Brain microvascular endothelial cell (primary cell): ENCODE data around the gene ZNF786.
"Not testable (repeated sequence)": the region's sequence is repeated elsewhere in the genome, so short reads cannot be mapped to it uniquely, and the experiment has no call there.

Source experiments
- DNase-seq: peaks from one replicate; pipeline ENCODE4 v3.0.0-alpha.2; 2020
- H3K27ac ChIP-seq: fragments of 250-450 bp; sonication (Bioruptor Pico); 2 replicates; pipeline ENCODE4 v1.5.1; 2020; ENCODE audit warnings: mild to moderate bottlenecking, moderate library complexity
- H3K27me3 ChIP-seq: fragments of 250-450 bp; sonication (Bioruptor Pico); replicated peaks from 2 replicates; pipeline ENCODE4 v1.5.1; 2020; ENCODE audit warnings: mild to moderate bottlenecking
- H3K36me3 ChIP-seq: fragments of 250-450 bp; sonication (Bioruptor Pico); replicated peaks from 2 replicates; pipeline ENCODE4 v1.5.1; 2020; ENCODE audit warnings: mild to moderate bottlenecking
- H3K4me3 ChIP-seq: 2 replicates; pipeline ENCODE4 v1.5.1; 2011; ENCODE audit warnings: low read depth, mild to moderate bottlenecking, control low read depth, low read length, moderate library complexity
- in situ Hi-C: cut with HindIII; loops from 2 replicates; pipeline ENCODE4 v1.10.0; 2017; ENCODE audit warnings: low sequenced_read_pairs, low pct_ligation_motif_present
- TF ChIP-seq, protein P1 (sequence below): IDR thresholded peaks from 2 replicates; pipeline ENCODE4 v1.5.1; 2011; ENCODE audit warnings: low read depth, mild to moderate bottlenecking, moderate library complexity, low read length, control low read depth, inconsistent platforms; ENCODE audit errors: missing control alignments

The ZNF786 gene

GRCh38 chr7:149067869-149068268 lies 22.6 kb downstream of the ZNF786 start:
- no peak for DNase-seq
- no peak overlapping the region for H3K4me3 ChIP-seq
- TF ChIP-seq, protein P1, sequence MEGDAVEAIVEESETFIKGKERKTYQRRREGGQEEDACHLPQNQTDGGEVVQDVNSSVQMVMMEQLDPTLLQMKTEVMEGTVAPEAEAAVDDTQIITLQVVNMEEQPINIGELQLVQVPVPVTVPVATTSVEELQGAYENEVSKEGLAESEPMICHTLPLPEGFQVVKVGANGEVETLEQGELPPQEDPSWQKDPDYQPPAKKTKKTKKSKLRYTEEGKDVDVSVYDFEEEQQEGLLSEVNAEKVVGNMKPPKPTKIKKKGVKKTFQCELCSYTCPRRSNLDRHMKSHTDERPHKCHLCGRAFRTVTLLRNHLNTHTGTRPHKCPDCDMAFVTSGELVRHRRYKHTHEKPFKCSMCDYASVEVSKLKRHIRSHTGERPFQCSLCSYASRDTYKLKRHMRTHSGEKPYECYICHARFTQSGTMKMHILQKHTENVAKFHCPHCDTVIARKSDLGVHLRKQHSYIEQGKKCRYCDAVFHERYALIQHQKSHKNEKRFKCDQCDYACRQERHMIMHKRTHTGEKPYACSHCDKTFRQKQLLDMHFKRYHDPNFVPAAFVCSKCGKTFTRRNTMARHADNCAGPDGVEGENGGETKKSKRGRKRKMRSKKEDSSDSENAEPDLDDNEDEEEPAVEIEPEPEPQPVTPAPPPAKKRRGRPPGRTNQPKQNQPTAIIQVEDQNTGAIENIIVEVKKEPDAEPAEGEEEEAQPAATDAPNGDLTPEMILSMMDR, result peak; percentile 11
- no peak overlapping the region for H3K27ac ChIP-seq
- peaks cover 21% of the 10 kb centered on the region for H3K36me3 ChIP-seq
- in situ Hi-C loops, result no loop called here
- H3K27me3 ChIP-seq, result no peaks in the 10 kb centered on the region

GRCh38 chr7:149063476-149063875 lies 27.0 kb downstream of the ZNF786 start:
- Histone ChIP-seq H3K36me3 (no peaks in the 10 kb centered on the region), H3K4me3 (no peak overlapping the region), H3K27me3 (no peaks in the 10 kb centered on the region), H3K27ac (no peak overlapping the region)
- in situ Hi-C loops, result no loop called here
- DNase-seq, result no peak
- TF ChIP-seq, protein P1, result no peak

DNA sequence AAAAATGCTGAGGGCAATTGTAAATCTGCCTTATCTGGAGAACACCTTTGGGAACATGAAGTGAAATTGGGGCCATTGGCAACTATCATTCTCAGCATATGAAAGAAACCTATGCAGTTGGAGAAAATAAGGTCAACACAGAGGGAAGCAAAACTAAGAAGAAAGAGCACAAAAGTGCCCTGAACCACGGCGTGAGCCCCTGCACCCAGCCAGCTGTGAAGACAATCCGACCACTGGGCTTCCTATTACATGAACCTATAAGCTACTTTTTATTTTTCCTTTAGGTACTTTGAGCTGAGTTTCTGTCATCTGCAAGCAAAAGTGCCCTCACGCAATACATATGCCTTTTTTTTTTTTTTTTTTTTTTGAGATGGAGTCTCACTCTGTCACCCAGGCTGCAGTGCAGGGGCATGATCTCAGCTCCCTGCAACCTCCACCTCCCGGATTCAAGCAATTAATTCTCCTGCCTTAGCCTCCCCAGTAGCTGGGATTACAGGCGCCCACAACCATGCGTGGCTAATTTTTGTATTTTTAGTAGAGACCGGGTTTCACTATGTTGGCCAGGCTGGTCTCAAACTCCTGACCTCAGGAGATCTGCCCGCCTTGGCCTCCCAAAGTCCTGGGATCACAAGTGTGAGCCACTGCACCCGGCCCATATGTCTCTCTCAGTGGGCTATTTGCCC lies 28.2 kb downstream of the ZNF786 start:
- H3K27me3 ChIP-seq, in situ Hi-C loops, H3K4me3 ChIP-seq, DNase-seq, H3K36me3 ChIP-seq, H3K27ac ChIP-seq: not testable (repeated sequence)

GRCh38 chr7:149060156-149060555 lies 30.4 kb downstream of the ZNF786 start:
- DNase-seq, result no peak
- H3K27ac ChIP-seq, result no peak overlapping the region

GRCh38 chr7:149053885-149054284 lies 36.6 kb downstream of the ZNF786 start:
- Histone ChIP-seq H3K27me3 (no peaks in the 10 kb centered on the region), H3K27ac (no peak overlapping the region), H3K36me3 (no peaks in the 10 kb centered on the region), H3K4me3 (no peak overlapping the region)
- no peak for DNase-seq
- in situ Hi-C loops, result no loop called here
- TF ChIP-seq, protein P1, result no peak

More at GRCh38 chr7:149060156-149060555, 30.4 kb downstream of the ZNF786 start:
- TF ChIP-seq, protein P1, result no peak
- in situ Hi-C loops, result no loop called here
- H3K36me3 ChIP-seq, result no peaks in the 10 kb centered on the region
- no peak overlapping the region for H3K4me3 ChIP-seq
- no peaks in the 10 kb centered on the region for H3K27me3 ChIP-seq

DNA sequence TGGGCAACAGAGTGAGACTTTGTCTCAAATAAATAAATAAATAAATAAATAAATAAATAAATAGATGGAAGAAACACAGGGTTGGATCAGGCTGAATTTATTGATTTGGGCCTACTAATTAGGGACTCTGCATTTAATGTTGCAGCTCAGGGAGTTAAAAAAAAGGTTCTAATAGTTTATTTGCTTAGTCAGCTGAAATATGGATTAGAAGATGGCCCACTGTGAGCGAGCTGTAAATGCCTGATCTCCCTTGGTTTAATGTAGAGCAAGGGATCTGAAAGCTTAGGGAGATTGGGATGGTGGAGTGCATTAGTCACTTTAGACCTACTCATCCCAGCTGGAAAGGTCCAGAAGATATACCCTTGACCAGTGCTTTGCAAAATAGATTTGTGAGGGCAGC lies 37.1 kb downstream of the ZNF786 start:
- in situ Hi-C loops, result no loop called here
- Histone ChIP-seq H3K36me3 (no peaks in the 10 kb centered on the region), H3K27ac (no peak overlapping the region), H3K4me3 (no peak overlapping the region), H3K27me3 (no peaks in the 10 kb centered on the region)
- no peak for DNase-seq
- TF ChIP-seq, protein P1, result no peak
